SKM-1 treated with dmso at 0.1 percent for 144 hours (cell line): ENCODE results near the gene ARFRP1.
"Not testable (repeated sequence)": the region's sequence is repeated elsewhere in the genome, so short reads cannot be mapped to it uniquely, and the experiment has no call there.

Experiments
- DNase-seq: peaks from one replicate; lab custom pipeline; 2025; ENCODE audit not compliant: unreplicated experiment; lab: John Stamatoyannopoulos, UW

The ARFRP1 gene

GRCh38 chr20:63733117-63733516 is 25.3 kb upstream of the ARFRP1 start:
- DNase-seq, result no peak

DNA sequence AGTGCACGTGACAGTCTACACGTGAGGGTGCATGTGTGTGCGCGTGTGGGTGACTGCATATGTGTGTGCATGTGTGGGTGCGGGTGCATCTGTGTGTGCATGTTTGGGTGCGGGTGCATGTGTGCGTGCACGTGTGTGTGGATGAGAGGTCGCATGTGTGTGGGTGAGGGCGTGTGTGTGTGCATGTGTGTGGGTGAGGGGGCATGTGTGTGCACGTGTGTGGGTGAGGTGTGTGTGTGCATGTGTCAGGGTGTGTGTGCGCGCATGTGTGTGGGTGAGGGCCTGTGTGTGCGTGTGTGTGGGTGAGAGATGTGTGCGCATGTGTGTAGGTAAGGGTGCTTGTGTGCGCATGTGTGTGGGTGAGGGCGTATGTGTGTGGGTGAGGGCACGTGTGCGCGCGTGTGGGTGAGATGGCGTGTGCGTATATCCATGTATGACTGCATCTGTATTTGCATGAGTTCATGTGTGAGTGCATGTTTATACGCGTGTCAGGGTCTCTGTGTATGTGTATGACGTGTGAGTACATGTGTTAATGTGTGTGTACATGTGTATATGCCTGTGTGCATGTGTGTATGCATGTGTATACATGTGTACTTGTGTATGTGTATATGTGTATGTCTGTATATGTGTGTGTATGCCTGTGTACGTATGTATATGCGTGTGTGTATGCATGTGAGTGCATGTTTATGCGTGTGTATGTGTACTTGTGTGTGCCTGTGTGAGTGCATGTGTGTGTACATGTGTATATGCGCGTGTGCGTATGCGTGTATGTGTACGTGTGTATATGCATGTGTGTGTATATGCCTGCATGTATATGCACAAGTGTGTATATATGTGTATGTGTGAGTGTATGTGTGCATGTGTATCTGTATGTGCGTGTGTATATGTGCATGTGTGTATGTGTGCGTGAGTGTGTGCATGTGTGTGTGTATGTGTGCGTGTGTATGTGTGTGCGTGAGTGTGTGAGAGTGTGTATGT is 24.6 kb upstream of the ARFRP1 start:
- no peak for DNase-seq

- DNase-seq, result no peak
Observed at GRCh38 chr20:63731410-63731809, 23.6 kb upstream of the ARFRP1 start.

GRCh38 chr20:63730189-63730733 is 22.5 kb upstream of the ARFRP1 start:
- not testable (repeated sequence) for DNase-seq

DNA sequence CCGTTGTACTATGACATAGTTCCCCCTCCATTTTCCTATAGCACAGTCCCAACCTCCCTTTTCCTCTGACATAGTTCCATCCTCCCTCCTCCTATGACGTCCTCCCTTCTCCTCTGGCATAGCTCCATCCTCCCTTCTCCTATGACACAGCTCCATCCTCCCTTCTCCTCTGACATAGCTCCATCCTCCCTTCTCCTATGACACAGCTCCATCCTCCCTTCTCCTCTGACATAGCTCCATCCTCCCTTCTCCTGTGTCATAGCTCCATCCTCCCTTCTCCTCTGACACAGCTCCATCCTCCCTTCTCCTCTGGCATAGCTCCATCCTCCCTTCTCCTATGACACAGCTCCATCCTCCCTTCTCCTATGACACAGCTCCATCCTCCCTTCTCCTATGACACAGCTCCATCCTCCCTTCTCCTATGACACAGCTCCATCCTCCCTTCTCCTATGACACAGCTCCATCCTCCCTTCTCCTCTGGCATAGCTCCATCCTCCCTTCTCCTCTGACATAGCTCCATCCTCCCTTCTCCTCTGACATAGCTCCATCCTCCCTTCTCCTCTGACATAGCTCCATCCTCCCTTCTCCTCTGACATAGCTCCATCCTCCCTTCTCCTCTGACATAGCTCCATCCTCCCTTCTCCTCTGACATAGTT is 15.3 kb upstream of the ARFRP1 start:
- not testable (repeated sequence) for DNase-seq

DNA sequence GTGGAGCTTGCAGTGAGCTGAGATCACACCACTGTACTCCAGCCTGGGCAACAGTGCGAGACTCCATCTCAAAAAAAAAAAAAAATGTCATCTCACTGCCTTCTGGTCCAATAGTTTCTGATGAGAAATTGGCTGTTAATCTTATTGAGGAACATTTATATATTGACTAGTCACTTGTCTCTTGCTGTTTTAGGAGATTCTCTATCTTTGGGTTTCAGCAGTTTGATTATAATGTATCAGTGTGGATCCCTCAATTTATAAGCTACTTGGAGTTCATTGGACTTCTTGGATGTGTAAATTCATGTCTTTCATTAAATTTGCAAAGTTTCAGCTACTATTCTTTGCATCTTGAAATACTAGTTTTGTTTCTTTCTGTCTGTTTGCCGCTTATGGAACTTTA is 11.2 kb upstream of the ARFRP1 start:
- no peak for DNase-seq

DNA sequence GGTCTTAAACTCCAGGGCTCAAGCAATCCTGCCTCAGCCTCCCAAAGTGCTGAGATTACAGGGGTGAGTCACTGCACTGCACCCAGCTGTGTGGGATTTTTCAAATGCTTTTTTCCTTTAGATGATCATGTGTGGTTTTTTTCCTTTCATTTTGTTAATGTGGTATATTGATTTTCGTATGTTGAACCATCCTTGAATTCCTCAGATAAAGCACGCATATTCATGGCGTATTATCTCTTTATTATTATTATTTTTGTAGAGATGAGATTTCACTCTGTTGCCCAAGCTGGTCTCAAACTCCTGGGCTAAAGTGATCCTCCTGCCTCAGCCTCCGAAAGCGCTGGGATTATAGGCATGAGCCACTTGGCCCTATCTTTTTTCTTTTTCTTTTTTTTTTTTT is 7.1 kb upstream of the ARFRP1 start:
- no peak for DNase-seq

GRCh38 chr20:63712191-63712590 is 4.4 kb upstream of the ARFRP1 start:
- no peak for DNase-seq

DNA sequence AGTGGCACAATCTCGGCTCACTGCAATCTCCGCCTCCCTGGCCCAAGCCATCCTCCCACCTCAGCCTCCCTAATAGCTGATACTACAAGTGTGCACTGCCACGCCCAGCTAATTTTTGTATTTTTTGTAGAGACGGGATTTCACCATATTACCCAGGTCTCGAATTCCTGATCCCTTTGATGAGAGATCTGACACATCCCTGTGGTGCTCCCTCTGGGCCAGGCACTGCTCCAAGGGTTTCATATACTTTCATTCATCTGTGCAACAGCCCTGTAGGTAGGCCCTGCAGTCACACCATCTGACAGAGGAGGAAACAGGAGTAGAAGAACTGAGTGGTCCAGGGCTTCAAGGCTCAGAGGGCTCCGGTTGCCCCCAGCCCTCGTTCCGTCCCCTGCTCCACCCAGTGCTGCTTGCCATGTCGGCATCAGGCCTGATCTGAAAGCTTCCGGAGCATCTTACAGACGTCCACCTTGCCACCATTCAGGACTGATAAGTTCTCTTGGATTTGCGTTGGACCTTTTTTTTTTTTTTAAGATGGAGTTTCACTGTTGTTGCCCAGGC is 3.4 kb upstream of the ARFRP1 start:
- DNase-seq, result no peak

- DNase-seq, result no peak
Observed at GRCh38 chr20:63709149-63709527, 1.4 kb upstream of the ARFRP1 start.

DNA sequence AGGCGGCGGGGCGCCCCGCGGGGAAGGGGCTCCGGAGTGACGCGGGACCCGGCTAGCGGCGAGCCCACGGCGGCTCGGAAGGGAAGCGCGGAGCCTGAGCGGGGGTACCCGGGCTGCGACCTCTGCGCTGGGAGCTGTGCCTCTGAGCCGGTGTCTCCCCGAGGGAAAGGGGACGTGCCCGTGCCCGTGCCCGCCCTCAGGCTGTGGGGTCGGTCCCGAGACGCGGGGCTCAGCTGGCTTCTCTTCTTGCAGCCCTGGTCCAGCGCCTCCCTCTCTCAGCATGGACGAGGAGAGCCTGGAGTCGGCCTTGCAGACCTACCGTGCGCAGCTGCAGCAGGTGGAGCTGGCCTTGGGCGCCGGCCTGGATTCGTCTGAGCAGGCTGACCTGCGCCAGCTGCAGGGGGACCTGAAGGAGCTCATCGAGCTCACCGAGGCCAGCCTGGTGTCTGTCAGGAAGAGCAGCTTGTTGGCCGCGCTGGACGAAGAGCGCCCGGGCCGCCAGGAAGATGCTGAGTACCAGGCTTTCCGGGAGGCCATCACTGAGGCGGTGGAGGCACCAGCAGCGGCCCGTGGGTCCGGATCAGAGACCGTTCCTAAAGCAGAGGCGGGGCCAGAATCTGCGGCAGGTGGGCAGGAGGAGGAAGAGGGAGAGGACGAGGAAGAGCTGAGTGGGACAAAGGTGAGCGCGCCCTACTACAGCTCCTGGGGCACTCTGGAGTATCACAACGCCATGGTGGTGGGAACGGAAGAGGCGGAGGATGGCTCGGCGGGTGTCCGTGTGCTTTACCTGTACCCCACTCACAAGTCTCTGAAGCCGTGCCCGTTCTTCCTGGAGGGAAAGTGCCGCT is 749 bp upstream of the ARFRP1 start:
- DNase-seq, result no peak

GRCh38 chr20:63706852-63707557 is 771 bp downstream of the ARFRP1 start:
- no peak for DNase-seq

DNA sequence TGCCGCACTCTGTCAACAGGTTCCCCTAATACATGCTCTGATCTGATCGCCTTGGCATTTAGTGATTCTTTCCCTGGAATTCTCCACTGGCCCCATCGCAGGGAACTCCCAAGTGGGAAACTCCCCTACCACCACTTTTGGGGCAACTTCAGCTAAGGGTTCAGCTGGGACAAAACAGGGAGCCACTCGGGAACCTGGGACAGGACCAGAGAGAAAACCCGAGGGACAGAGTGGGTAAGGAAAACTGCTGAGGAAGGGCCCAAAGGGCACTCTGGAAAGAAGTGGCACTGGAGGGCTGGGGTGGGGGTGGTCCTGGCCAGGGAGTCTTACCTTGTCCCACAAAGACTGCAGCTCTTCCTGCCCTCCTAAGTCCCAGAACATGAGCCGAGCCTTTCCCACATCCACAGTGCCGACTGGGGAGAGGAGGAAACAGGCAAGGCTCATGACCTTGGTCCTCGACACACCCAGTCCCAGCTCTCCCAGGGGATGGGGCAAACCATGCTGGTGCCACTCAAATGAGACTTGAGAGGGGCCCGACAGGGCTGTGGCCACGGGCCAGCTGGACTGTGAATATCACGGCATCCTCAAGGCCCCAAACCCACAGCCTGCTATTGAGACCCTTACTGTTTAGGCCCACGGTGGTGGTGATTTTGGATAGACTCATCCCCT is 1.6 kb downstream of the ARFRP1 start:
- DNase-seq, result no peak

- DNase-seq, result no peak
Observed at GRCh38 chr20:63705232-63706026, 2.3 kb downstream of the ARFRP1 start.

DNA sequence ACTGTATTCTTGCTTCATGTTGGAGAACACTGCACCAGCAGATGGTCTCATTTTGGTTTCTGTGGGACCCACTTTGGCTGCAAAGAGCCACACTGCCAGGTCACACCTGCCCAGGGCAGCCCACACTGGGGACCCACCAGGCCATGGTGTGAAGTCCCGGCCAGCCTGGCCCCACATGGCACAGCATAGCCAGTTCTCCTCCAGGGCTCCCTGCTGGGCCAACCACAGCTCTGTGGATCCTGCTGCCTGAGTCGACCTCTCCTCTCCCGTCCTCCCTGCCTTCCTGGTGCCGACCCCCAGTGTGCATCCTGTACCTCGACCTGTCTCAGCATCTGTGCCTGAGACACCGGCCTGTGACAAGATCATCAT is 3.0 kb downstream of the ARFRP1 start:
- DNase-seq, result no peak

DNA sequence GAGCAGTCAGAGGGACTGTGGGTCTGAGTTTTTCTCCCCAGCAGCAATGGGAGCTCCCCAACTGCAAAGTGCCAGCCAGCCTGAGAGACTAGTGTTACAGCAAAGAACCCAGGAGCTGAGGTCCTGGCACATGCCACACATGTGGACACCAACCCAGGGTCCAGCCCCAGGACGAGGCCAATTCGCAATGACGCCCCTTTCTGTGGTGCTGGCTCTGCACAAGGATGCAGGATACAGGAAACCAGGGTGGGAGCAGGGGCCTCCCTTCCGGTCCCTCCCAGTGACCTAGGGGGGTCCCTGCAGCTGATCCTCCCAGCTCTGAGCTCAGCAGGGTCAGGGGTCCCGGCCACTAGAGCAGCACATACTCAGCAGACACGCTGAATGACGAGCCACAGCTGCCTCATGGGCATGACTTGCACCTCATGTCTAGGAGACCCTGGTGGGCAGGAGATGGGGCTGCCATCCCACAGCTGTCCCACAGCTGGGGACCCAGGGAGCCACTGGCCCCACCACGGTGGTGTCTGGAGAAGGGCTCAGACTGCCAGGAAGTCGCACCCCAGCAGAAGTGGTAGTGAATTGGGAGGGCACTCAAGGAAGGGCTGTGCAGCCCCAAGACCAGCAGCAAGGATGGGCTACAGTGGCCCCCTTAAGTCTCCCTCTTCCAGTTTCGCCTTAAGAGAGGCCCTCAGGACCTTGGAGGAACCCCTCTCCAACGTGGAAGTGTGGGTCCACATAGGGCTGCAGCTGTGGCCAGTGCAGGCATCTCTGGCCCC is 3.6 kb downstream of the ARFRP1 start:
- no peak for DNase-seq

DNA sequence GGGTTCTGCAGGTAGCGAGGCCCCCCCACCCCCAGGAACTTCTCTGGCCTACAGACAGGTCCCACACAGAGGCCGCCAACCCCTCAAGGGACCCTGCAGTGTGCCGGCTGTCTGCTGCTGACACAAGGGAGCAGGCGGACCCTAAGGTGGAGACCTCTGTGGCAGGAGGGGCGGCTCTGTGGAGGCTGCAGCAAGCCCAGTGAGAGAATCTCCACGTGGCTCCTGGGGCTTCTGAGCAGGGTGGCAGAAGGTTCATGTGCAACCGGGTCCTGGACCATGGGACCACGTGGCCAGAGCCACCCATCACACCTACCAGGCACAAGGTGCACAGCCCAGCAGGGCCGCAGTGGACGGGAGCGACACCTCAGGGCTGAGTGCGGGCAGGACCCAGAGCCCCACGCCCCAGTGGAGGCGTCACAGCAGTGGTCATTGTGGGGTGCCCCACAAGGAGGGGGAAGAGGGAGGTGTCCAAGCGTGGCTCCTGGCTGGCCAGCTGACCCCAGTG is 4.3 kb downstream of the ARFRP1 start:
- DNase-seq, result no peak
